ACC112 (cell line): ENCODE data around the gene WDR89.

ENCODE experiments used
- H2AFZ ChIP-seq: fragments of 200-600 bp; sonication (generic); one replicate; pipeline ENCODE4 v1.6.0; 2017; ENCODE audit warnings: antibody characterized with exemption, low read length; ENCODE audit not compliant: unreplicated experiment
- H3K27ac ChIP-seq: fragments of 200-600 bp; sonication (generic); 2 replicates; pipeline ENCODE4 v1.5.1; 2014; ENCODE audit warnings: low read depth, mild to moderate bottlenecking, antibody characterized with exemption, low read length, moderate library complexity
- H3K27me3 ChIP-seq: fragments of 200-600 bp; sonication (generic); 2 replicates; pipeline ENCODE4 v1.6.1; 2014; ENCODE audit warnings: mild to moderate bottlenecking, antibody characterized with exemption, low read length, moderate library complexity, mixed read lengths; ENCODE audit not compliant: insufficient read depth
- H3K36me3 ChIP-seq: fragments of 200-600 bp; sonication (generic); 2 replicates; pipeline ENCODE4 v1.6.1; 2016; ENCODE audit warnings: mild to moderate bottlenecking, antibody characterized with exemption, low read length, moderate library complexity, mixed read lengths; ENCODE audit not compliant: insufficient read depth
- H3K4me1 ChIP-seq: fragments of 200-600 bp; sonication (generic); one replicate; pipeline ENCODE4 v1.6.1; 2016; ENCODE audit warnings: low read length, mixed read lengths; ENCODE audit not compliant: insufficient read depth, unreplicated experiment, control insufficient read depth
- H3K4me3 ChIP-seq: fragments of 200-600 bp; sonication (generic); 2 replicates; pipeline ENCODE4 v1.5.1; 2014; ENCODE audit warnings: mild to moderate bottlenecking, low read depth, low read length
- H3K79me2 ChIP-seq: fragments of 200-600 bp; sonication (generic); one replicate; pipeline ENCODE4 v1.6.0; 2016; ENCODE audit warnings: low read length; ENCODE audit not compliant: control insufficient read depth, unreplicated experiment, insufficient read depth

The WDR89 gene, protein sequence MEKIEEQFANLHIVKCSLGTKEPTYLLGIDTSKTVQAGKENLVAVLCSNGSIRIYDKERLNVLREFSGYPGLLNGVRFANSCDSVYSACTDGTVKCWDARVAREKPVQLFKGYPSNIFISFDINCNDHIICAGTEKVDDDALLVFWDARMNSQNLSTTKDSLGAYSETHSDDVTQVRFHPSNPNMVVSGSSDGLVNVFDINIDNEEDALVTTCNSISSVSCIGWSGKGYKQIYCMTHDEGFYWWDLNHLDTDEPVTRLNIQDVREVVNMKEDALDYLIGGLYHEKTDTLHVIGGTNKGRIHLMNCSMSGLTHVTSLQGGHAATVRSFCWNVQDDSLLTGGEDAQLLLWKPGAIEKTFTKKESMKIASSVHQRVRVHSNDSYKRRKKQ

DNA sequence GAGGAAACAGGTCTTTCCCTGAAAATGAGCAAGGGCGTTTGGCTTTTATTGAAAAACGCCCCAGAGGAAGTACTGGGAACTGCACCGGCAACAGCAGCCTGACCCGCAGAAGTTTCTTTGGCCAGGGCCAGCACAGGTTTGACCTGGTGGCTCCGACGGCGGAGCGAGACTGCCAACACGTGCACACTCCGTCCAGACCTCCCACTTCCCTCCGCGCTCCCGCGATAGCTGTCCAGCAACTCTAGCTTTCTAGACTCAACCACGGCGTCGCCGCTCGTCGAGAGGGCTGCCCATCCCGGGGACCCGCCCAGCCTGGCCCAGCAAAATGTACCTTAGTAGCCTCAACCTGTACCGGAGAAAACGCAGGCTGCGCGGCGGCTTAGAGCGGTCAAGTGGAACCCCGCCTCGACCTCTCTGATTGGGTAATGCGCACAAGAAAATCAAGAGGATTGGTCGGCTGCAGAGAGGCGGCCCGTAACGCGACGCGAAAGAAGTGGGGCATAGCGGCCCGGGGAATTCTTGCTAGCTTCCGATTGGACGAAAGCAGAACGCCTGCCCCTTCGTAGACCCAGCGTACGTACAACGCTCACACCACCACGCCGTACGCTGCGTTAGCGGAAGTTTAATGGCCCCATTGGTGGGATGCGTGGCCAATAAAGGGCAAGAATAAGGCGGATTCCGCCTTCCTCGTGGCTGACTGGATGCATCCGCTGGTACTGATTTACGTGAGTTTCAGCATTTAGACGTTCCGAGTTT is at the start of gene WDR89:
Gene WDR89 (minus strand): TSS at position 399 of the 756 bp plus-strand sequence. CDS start 41,929 bp downstream, outside the sequence.
- H3K36me3 ChIP-seq = peaks cover 10% of the 10 kb centered on the region; the same call in 1 of the 2 replicates
- H3K4me1 ChIP-seq = peaks cover 4% of the 10 kb centered on the region
- H3K27me3 ChIP-seq = no peaks in the 10 kb centered on the region
- H3K79me2 ChIP-seq = peaks cover 35% of the 10 kb centered on the region
- peak within 1 kb of the TSS; percentile 87 for H3K4me3 ChIP-seq
- peak within 1 kb of the TSS; percentile 93 for H3K27ac ChIP-seq
- peak within 1 kb of the TSS; percentile 96 for H2AFZ ChIP-seq

DNA sequence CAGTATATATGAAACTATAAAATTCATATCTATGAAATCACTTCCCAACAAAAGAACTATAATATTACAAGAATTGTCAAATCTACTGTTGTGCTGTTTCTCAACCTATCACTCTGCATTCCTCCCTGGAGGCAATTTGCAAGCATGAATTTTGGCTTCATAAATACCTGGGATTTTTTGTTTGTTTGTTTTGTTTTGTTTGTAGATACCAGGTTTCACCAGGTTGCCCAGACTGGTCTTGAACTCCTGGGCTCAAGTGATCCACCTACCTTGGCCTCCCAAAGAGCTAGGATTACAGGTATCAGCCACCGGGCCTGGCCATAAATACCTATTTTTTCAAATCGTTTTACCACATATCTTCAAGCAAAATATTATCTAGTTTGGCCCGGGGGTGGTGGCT is 47.5 kb upstream of the WDR89 start:
- no peaks in the 10 kb centered on the region for H3K4me1 ChIP-seq
- no peak overlapping the region for H2AFZ ChIP-seq
- H3K27ac ChIP-seq = no peak overlapping the region
- no peaks in the 10 kb centered on the region; the same call in 1 of the 2 replicates for H3K36me3 ChIP-seq
- peaks cover 3% of the 10 kb centered on the region for H3K79me2 ChIP-seq
- H3K4me3 ChIP-seq = no peak overlapping the region
- no peaks in the 10 kb centered on the region for H3K27me3 ChIP-seq

DNA sequence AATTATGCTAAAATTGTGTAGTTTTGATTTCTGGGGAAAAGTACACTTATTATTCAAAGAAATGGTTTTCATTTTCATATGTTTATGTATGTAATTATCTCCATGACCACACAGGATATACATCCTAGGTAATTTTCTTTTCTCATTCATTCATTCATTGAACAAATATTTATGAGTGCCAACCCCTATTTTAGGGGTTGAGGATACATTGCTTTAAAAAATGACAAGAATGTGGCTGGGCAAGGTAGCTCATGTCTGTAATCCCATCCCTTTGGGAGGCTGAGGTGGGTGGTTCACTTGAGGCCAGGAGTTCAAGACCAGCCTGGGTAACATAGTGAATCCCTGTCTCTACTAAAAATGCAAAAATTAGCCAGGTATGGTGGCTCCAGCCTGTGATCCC is 45.3 kb upstream of the WDR89 start:
- H3K27me3 ChIP-seq = no peaks in the 10 kb centered on the region
- H3K4me1 ChIP-seq = no peaks in the 10 kb centered on the region
- H3K4me3 ChIP-seq = no peak overlapping the region
- no peaks in the 10 kb centered on the region; the same call in 1 of the 2 replicates for H3K36me3 ChIP-seq
- H2AFZ ChIP-seq = no peak overlapping the region
- peaks cover 1% of the 10 kb centered on the region for H3K79me2 ChIP-seq
- H3K27ac ChIP-seq = no peak overlapping the region

DNA sequence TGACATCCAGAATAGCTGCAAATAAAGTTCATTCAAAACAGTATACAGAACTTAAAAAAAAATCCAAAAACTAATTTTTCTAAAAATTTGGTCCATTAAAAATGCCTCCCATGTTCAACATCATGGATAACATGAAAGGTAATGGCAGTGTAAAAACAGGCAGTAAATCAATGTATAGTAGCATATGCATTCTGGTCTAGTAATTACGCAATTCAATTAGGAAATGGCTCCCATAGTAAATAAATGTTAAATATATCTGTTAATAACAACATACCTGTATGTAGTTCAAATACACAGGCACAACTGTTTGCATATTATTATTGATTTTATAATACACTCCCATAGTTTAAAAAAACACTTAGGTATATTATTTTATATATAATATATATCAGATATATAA is 43.7 kb upstream of the WDR89 start:
- H2AFZ ChIP-seq = no peak overlapping the region
- no peaks in the 10 kb centered on the region for H3K27me3 ChIP-seq
- no peaks in the 10 kb centered on the region for H3K79me2 ChIP-seq
- H3K36me3 ChIP-seq = no peaks in the 10 kb centered on the region; the same call in 1 of the 2 replicates
- no peak overlapping the region for H3K27ac ChIP-seq
- H3K4me1 ChIP-seq = no peaks in the 10 kb centered on the region
- no peak overlapping the region for H3K4me3 ChIP-seq

DNA sequence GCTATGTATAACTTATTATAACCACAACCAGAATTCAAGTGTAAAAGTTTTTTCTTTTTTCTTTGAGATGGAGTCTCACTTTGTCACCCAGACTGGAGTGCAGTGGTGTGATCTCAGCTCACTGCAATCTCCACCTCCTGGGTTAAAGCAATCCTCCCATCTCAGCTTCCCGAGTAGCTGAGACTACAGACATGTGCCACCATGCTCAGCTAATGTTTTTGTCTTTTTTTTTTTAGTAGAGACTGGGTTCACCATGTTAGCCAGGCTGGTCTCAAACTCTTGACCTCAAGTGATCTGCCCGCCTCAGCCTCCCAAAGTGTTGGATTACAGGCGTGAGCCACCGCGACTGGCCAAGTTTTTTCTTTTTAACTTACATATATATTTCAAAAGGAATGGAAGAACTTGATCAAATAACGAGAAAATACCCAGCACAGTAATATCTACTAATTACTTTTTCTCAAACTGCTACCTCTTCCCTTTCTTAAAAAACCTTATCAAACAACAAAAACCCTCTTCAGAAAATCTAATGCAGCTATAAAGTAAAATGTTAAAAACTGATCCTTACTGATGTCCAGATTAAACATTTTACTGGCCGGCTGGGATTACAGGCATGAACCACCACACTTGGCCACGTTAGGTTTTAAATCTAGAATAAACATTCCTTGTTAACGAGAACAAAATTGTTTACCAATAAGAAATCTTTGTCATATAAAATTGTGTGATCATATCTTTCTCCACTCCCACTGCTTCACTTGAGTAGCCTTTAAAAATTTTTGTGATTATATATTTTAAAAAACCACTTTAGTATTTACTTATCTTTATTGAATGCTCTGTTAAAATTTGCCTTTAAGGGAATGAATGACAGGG is 41.3 kb upstream of the WDR89 start:
- Histone ChIP-seq H3K27ac (no peak overlapping the region), H3K4me1 (no peaks in the 10 kb centered on the region), H3K4me3 (no peak overlapping the region), H3K36me3 (no peaks in the 10 kb centered on the region; the same call in 1 of the 2 replicates), H2AFZ (no peak overlapping the region), H3K27me3 (no peaks in the 10 kb centered on the region), H3K79me2 (no peaks in the 10 kb centered on the region)

DNA sequence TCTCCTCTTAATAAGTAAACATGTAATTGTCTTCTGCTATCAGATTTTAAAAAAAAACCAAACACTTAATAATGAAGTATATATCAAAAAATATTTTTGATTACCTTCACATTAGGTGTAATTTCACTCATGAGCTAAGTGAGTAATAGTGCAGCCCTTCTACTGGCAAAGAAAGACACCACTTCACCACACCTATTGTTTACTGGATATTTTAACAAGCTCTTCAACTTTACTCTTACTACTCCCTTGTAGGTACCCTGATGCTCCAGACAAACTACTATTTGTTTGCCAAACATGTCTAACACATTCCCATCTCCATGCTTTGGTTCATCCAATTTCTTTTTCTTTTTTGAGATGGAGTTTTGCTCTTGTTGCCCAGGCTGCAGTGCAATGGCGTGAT is 36.9 kb upstream of the WDR89 start:
- Histone ChIP-seq H3K4me1 (no peaks in the 10 kb centered on the region), H3K27ac (no peak overlapping the region), H3K4me3 (no peak overlapping the region), H3K27me3 (no peaks in the 10 kb centered on the region), H2AFZ (no peak overlapping the region), H3K79me2 (no peaks in the 10 kb centered on the region), H3K36me3 (0 out of 2 replicates have a peak, but pooled peaks cover 4% of the 10 kb centered on the region)

DNA sequence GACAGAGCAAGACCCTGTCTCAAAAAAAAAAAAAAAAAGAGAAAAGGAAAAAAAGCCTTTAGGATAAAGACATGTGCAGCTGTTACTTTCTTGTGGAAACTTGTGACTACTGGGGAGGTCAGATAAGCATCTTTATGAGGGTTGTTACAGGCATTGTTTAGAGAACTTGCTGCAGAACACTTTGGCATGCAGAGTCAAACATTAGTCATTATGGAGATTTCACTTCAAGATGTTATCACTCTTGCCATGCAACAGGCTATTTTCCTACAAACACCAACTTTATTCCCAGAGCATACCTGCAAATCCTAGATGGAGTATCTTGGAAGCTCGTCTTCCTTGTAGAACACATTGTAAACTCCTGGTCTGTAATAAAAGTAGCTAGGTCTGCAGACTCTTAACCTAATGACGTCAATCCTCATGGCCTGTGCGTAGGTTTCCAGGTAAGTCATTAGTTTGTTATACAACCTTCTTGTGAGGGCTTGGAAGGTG is 36.3 kb upstream of the WDR89 start:
- Histone ChIP-seq H3K27me3 (no peaks in the 10 kb centered on the region), H3K79me2 (no peaks in the 10 kb centered on the region), H3K4me3 (no peak overlapping the region), H3K4me1 (no peaks in the 10 kb centered on the region), H3K36me3 (0 out of 2 replicates have a peak, but pooled peaks cover 4% of the 10 kb centered on the region), H3K27ac (no peak overlapping the region), H2AFZ (no peak overlapping the region)

DNA sequence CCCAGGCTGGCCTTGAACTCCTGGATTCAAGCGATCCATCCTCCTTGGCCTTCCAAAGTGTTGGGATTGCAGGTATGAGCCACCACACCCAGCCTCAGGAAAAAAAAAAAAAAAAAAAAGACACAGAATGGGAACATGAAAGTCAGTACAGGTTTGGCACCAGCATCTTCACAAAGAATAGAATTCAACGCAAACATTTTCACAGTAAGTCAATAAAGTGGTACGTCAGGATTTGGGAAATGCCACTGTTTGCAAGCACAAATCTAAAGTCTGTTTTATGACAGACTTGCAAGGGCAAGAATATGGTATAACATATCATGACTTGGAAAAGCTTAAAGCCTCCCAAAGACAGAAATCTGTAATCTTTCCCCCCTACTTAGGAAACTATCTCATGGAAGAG is 34.9 kb upstream of the WDR89 start:
- no peaks in the 10 kb centered on the region for H3K27me3 ChIP-seq
- H3K79me2 ChIP-seq = no peaks in the 10 kb centered on the region
- H3K36me3 ChIP-seq = 0 out of 2 replicates have a peak, but pooled peaks cover 4% of the 10 kb centered on the region
- H3K4me1 ChIP-seq = no peaks in the 10 kb centered on the region
- H3K27ac ChIP-seq = no peak overlapping the region
- H3K4me3 ChIP-seq = no peak overlapping the region
- no peak overlapping the region for H2AFZ ChIP-seq

DNA sequence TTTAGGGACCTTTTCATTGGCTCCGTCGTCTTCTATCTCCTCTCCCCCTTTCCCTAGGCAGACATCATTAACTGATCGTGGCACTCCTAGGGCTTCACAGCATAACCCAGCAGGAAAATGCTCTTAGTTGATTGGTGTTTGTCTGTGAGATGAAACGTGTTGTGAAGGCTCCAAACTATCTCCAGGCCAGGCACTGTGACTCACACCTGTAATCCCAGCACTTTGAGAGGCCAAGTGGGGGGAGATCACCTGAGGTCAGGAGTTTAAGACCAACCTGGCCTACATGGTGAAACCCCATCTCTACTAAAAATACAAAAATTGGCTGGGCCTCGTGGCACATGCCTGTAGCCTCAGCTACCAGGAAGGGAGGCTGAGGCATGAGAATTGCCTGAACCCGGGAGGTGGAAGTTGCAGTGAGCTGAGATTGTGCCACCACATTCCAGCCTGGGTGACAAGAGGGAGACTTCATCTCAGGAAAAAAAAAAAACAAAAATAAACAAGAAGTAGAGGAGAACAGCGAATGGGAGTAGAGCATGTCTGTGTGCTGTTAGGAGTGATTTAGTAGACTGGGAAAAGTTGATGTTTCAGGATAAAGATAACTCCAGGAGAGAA is 32.3 kb upstream of the WDR89 start:
- no peak overlapping the region for H3K4me3 ChIP-seq
- H3K79me2 ChIP-seq = no peaks in the 10 kb centered on the region
- H2AFZ ChIP-seq = no peak overlapping the region
- 0 out of 2 replicates have a peak, but pooled peaks cover 4% of the 10 kb centered on the region for H3K36me3 ChIP-seq
- H3K27me3 ChIP-seq = no peaks in the 10 kb centered on the region
- H3K4me1 ChIP-seq = no peaks in the 10 kb centered on the region
- no peak overlapping the region for H3K27ac ChIP-seq

DNA sequence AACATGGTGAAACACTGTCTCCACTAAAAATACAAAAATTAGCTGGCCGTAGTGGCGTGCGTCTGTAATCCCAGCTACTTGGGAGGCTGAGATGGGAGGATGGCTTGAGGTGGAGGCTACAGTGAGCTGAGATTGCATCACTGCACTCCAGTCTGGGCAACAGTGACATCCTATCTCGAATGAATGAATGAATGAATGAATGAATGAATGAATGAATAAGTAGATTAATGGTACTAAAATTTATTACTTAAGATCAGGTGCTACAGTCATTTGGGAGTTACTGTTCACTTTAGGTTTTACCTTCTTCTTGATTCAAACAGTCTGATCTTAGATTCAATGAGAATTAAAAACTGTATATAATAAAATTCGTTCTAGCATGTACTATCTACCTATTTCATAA is 31.6 kb upstream of the WDR89 start:
- no peak overlapping the region for H3K27ac ChIP-seq
- 0 out of 2 replicates have a peak, but pooled peaks cover 4% of the 10 kb centered on the region for H3K36me3 ChIP-seq
- no peak overlapping the region for H2AFZ ChIP-seq
- H3K27me3 ChIP-seq = no peaks in the 10 kb centered on the region
- H3K4me3 ChIP-seq = no peak overlapping the region
- H3K79me2 ChIP-seq = no peaks in the 10 kb centered on the region
- H3K4me1 ChIP-seq = no peaks in the 10 kb centered on the region
